ENCODE measurements around the gene TAL1. TPM values are rescaled to one million over a fixed set of nuclear protein-coding genes. Genes with fewer than 3 reads are reported as not detected.

Gene TAL1
- total RNA-seq, 1 donor from 2014 or later, result not detected

GRCh38 chr1:47210666-47211065, 21.4 kb downstream of the TAL1 start:
- POLR2A ChIA-PET, result no interaction called here
- intact Hi-C loops (cut with micrococcal nuclease), result no loop called here
- DNase-seq (no peak), ATAC-seq (ENCODE audit: low read depth) (no peak)
- H3K4me3 Mint-ChIP-seq, result no peak overlapping the region
- no peak for TF ChIP-seq CTCF (IDR thresholded peaks at IDR 0.05)
- no peaks in the 10 kb centered on the region for H3K4me1 Mint-ChIP-seq
- no peaks in the 10 kb centered on the region for H3K9me3 Mint-ChIP-seq
- H3K27ac Mint-ChIP-seq, result no peak overlapping the region
- H3K36me3 Mint-ChIP-seq (ENCODE audit: low read depth), result no peaks in the 10 kb centered on the region
- peaks cover 12% of the 10 kb centered on the region for H3K27me3 Mint-ChIP-seq
- CTCF ChIA-PET, result no interaction called here

- POLR2A ChIA-PET, result no interaction called here
- no peak for TF ChIP-seq CTCF (IDR thresholded peaks at IDR 0.05)
- peaks cover 13% of the 10 kb centered on the region for H3K27me3 Mint-ChIP-seq
Measured at GRCh38 chr1:47209725-47210325, 22.2 kb downstream of the TAL1 start.

GRCh38 chr1:47209091-47209490, 22.9 kb downstream of the TAL1 start:
- DNase-seq, result no peak
- ChIA-PET CTCF (no interaction called here), POLR2A (no interaction called here)
- H3K27me3 Mint-ChIP-seq, result peaks cover 18% of the 10 kb centered on the region
- H3K36me3 Mint-ChIP-seq (ENCODE audit: low read depth), result no peaks in the 10 kb centered on the region
- H3K9me3 Mint-ChIP-seq, result no peaks in the 10 kb centered on the region
- no peak overlapping the region for H3K4me3 Mint-ChIP-seq
- no peak overlapping the region for H3K27ac Mint-ChIP-seq
- no peak for ATAC-seq (ENCODE audit: low read depth)
- intact Hi-C loops (cut with micrococcal nuclease), result no loop called here
- no peaks in the 10 kb centered on the region for H3K4me1 Mint-ChIP-seq
- TF ChIP-seq CTCF (IDR thresholded peaks at IDR 0.05), result no peak

More at GRCh38 chr1:47209725-47210325, 22.2 kb downstream of the TAL1 start:
- intact Hi-C loops (cut with micrococcal nuclease), result no loop called here
- no peak overlapping the region for H3K4me3 Mint-ChIP-seq
- no peak overlapping the region for H3K27ac Mint-ChIP-seq
- DNase-seq, result no peak
- H3K9me3 Mint-ChIP-seq, result no peaks in the 10 kb centered on the region
- ATAC-seq (ENCODE audit: low read depth), result no peak
- no peaks in the 10 kb centered on the region for H3K36me3 Mint-ChIP-seq (ENCODE audit: low read depth)
- CTCF ChIA-PET, result no interaction called here
- H3K4me1 Mint-ChIP-seq, result no peaks in the 10 kb centered on the region

GRCh38 chr1:47208374-47208850, 23.6 kb downstream of the TAL1 start:
- H3K27me3 Mint-ChIP-seq, result peaks cover 23% of the 10 kb centered on the region
- TF ChIP-seq CTCF (IDR thresholded peaks at IDR 0.05), result no peak
- no peak overlapping the region for H3K27ac Mint-ChIP-seq
- CTCF ChIA-PET, result no interaction called here
- intact Hi-C loops (cut with micrococcal nuclease), result no loop called here
- POLR2A ChIA-PET, result no interaction called here
- DNase-seq (no peak), ATAC-seq (ENCODE audit: low read depth) (no peak)
- peaks cover 2% of the 10 kb centered on the region for H3K4me1 Mint-ChIP-seq
- H3K4me3 Mint-ChIP-seq, result no peak overlapping the region
- H3K9me3 Mint-ChIP-seq, result peaks cover 4% of the 10 kb centered on the region
- H3K36me3 Mint-ChIP-seq (ENCODE audit: low read depth), result no peaks in the 10 kb centered on the region

GRCh38 chr1:47207803-47208373, 24.1 kb downstream of the TAL1 start:
- H3K9me3 Mint-ChIP-seq, result peaks cover 7% of the 10 kb centered on the region
- POLR2A ChIA-PET, result no interaction called here
- H3K27me3 Mint-ChIP-seq, result peaks cover 23% of the 10 kb centered on the region
- no peak overlapping the region for H3K27ac Mint-ChIP-seq
- intact Hi-C loops (cut with micrococcal nuclease), result no loop called here
- no peaks in the 10 kb centered on the region for H3K36me3 Mint-ChIP-seq (ENCODE audit: low read depth)
- peaks cover 6% of the 10 kb centered on the region for H3K4me1 Mint-ChIP-seq
- no peak overlapping the region for H3K4me3 Mint-ChIP-seq
- TF ChIP-seq CTCF (IDR thresholded peaks at IDR 0.05), result no peak
- CTCF ChIA-PET, result interaction anchor here (0.7 kb wide), 1 partner anchor 230 kb away, joined by 3 read pairs; no protein-coding TSS in a partner anchor
- no peak for DNase-seq
- ATAC-seq (ENCODE audit: low read depth), result no peak
